ENCODE measurements around the gene LRMDA. TPM values are rescaled to one million over a fixed set of nuclear protein-coding genes. Genes with fewer than 3 reads are reported as not detected.

LRMDA gene
- total and polyA plus RNA-seq, 2 donors (not counting 1 experiment from before 2014, with no cell fraction given): 0.12 TPM; not detected in 1

DNA sequence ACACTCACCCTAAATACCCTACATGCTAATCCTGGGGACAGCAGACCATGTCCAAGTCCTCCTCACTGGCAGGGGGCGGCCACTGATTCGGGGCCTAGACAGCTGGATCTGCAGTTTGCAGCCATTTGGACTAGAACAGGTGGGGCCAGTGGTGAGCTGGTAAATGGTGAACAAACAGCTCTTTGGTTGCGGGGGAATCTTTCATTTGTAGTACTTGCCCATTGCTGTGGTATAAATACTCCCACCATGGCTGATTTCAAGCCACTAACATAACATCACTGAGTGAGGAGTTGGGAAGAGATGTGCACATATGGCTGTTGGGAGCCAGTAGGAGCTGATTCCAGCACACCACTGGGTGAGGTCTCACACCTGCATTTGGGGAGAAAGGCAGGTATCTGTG, 43.3 kb upstream of the LRMDA start:
- Histone ChIP-seq H3K27me3 (replicated peaks in 1 of 4; ENCODE audit: control extremely low read depth in 1 of 4, control insufficient read depth in 3 of 4, insufficient read depth in 4 of 4, low read length in 3 of 4) (peaks cover 0 to 20% (median 11%) of the 10 kb centered on the region in 4 experiments), H3K79me2 (ENCODE audit: control insufficient read depth, insufficient read depth, low read length) (no peaks in the 10 kb centered on the region), H3K4me2 (replicated peaks; ENCODE audit: low read depth, low read length, poor library complexity, severe bottlenecking) (no peak overlapping the region), H3K27ac (ENCODE audit: low read length in 2 of 2) (no peak overlapping the region), H3K9me3 (ENCODE audit: control extremely low read depth in 1 of 3, control insufficient read depth in 2 of 3, insufficient read depth in 1 of 3, low read length in 2 of 3) (peaks cover 0 to 9% (median 6%) of the 10 kb centered on the region in 3 donors), H2AFZ (ENCODE audit: insufficient read depth, low read depth, low read length, poor library complexity, severe bottlenecking) (no peak overlapping the region), H3K4me1 (ENCODE audit: control insufficient read depth in 2 of 2, insufficient read depth in 2 of 2, low read length in 2 of 2) (no peaks in the 10 kb centered on the region), H4K20me1 (ENCODE audit: control insufficient read depth, insufficient read depth, low read length, poor library complexity, severe bottlenecking) (no peaks in the 10 kb centered on the region), H3K9ac (ENCODE audit: low read length) (no peak overlapping the region), H3K36me3 (replicated peaks in 1 of 2; ENCODE audit: control extremely low read depth in 1 of 2, control insufficient read depth in 1 of 2, extremely low read depth in 1 of 2, insufficient read depth in 2 of 2, low read length in 1 of 2) (no peaks in the 10 kb centered on the region), H3K4me3 (ENCODE audit: control extremely low read depth in 1 of 5, extremely low read depth in 1 of 5, insufficient read depth in 1 of 5, low read depth in 2 of 5, low read length in 4 of 5) (no peak overlapping the region)
- no peak for TF ChIP-seq EZH2 (IDR thresholded peaks at IDR 0.05; ENCODE audit: borderline replicate concordance, insufficient read depth, low read depth, low read length, poor library complexity, severe bottlenecking)
- TF ChIP-seq, protein P1, sequence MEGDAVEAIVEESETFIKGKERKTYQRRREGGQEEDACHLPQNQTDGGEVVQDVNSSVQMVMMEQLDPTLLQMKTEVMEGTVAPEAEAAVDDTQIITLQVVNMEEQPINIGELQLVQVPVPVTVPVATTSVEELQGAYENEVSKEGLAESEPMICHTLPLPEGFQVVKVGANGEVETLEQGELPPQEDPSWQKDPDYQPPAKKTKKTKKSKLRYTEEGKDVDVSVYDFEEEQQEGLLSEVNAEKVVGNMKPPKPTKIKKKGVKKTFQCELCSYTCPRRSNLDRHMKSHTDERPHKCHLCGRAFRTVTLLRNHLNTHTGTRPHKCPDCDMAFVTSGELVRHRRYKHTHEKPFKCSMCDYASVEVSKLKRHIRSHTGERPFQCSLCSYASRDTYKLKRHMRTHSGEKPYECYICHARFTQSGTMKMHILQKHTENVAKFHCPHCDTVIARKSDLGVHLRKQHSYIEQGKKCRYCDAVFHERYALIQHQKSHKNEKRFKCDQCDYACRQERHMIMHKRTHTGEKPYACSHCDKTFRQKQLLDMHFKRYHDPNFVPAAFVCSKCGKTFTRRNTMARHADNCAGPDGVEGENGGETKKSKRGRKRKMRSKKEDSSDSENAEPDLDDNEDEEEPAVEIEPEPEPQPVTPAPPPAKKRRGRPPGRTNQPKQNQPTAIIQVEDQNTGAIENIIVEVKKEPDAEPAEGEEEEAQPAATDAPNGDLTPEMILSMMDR (IDR thresholded peaks at IDR 0.05): no peak
- Mint-ChIP-seq H3K9me3 (ENCODE audit: insufficient read depth) (no peaks in the 10 kb centered on the region), H3K27me3 (peaks cover 53% of the 10 kb centered on the region), H3K4me3 (no peak overlapping the region), H3K27ac (no peak overlapping the region), H3K4me1 (no peaks in the 10 kb centered on the region)
- ATAC-seq (ENCODE audit: low read depth) (no peak), DNase-seq (no peak)
- intact Hi-C loops (cut with micrococcal nuclease): no loop called here
- CTCF ChIA-PET: no interaction called here
- POLR2A ChIA-PET: no interaction called here
- no CpG with 5 or more reads among the region's 3 CpGs for WGBS (ENCODE audit: insufficient coverage)

DNA sequence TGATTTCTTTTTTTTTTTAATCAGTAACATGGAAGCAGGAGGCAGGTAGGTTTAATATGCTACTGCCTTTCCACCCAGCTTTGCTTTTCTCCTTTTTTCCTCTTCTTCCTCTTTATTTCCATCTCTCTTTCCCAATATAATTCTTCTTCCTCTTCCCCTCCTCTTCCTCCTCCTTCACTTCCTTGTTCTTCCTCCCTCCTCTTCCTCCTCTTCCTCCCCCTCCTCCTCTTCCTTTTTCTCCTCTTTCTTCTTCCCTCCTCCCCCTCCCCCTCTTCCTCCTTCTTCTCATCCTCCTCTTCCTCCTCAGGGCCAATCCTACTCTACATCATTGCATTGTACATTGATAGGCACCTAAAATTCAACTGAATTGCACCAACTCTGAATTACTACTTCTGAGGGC, 41.2 kb upstream of the LRMDA start:
- H3K4me1 ChIP-seq (ENCODE audit: control insufficient read depth in 2 of 2, insufficient read depth in 2 of 2, low read length in 2 of 2): peaks cover 0 to 4% of the 10 kb centered on the region in 2 donors
- Mint-ChIP-seq H3K27me3 (peaks cover 61% of the 10 kb centered on the region), H3K4me1 (peaks cover 6% of the 10 kb centered on the region), H3K4me3 (no peak overlapping the region), H3K27ac (no peak overlapping the region), H3K9me3 (ENCODE audit: insufficient read depth) (no peaks in the 10 kb centered on the region)
- peaks cover 0 to 39% (median 23%) of the 10 kb centered on the region in 4 experiments for H3K27me3 ChIP-seq (replicated peaks in 1 of 4; ENCODE audit: control extremely low read depth in 1 of 4, control insufficient read depth in 3 of 4, insufficient read depth in 4 of 4, low read length in 3 of 4)
- no peak for TF ChIP-seq EZH2 (IDR thresholded peaks at IDR 0.05; ENCODE audit: borderline replicate concordance, insufficient read depth, low read depth, low read length, poor library complexity, severe bottlenecking)
- TF ChIP-seq, protein P1 (IDR thresholded peaks at IDR 0.05): no peak
- ChIA-PET POLR2A (no interaction called here), CTCF (no interaction called here)
- ATAC-seq (ENCODE audit: low read depth): no peak
- H3K9ac ChIP-seq (ENCODE audit: low read length): no peak overlapping the region
- no peak overlapping the region for H3K27ac ChIP-seq (ENCODE audit: low read length in 2 of 2)
- no peak overlapping the region for H2AFZ ChIP-seq (ENCODE audit: insufficient read depth, low read depth, low read length, poor library complexity, severe bottlenecking)
- H3K9me3 ChIP-seq (ENCODE audit: control extremely low read depth in 1 of 3, control insufficient read depth in 2 of 3, insufficient read depth in 1 of 3, low read length in 2 of 3): peaks cover 0 to 9% (median 6%) of the 10 kb centered on the region in 3 donors
- DNase-seq: no peak
- H3K36me3 ChIP-seq (replicated peaks in 1 of 2; ENCODE audit: control extremely low read depth in 1 of 2, control insufficient read depth in 1 of 2, extremely low read depth in 1 of 2, insufficient read depth in 2 of 2, low read length in 1 of 2): no peaks in the 10 kb centered on the region
- H4K20me1 ChIP-seq (ENCODE audit: control insufficient read depth, insufficient read depth, low read length, poor library complexity, severe bottlenecking): no peaks in the 10 kb centered on the region
- no peaks in the 10 kb centered on the region for H3K79me2 ChIP-seq (ENCODE audit: control insufficient read depth, insufficient read depth, low read length)
- intact Hi-C loops (cut with micrococcal nuclease): no loop called here
- H3K4me2 ChIP-seq (replicated peaks; ENCODE audit: low read depth, low read length, poor library complexity, severe bottlenecking): no peak overlapping the region
- no peak overlapping the region for H3K4me3 ChIP-seq (ENCODE audit: control extremely low read depth in 1 of 5, extremely low read depth in 1 of 5, insufficient read depth in 1 of 5, low read depth in 2 of 5, low read length in 4 of 5)
